Stimulated activated naive CD4-positive, alpha-beta T cell treated with Interleukin-2 at 50 U/mL for 16 hours (primary cell): ENCODE results near the gene LRRC4C.

Experiments
- DNase-seq: peaks from one replicate; lab custom pipeline; 2025; lab: John Stamatoyannopoulos, UW

Gene LRRC4C

GRCh38 chr11:41116970-41117369 is 342.5 kb downstream of the LRRC4C start:
- no peak for DNase-seq

GRCh38 chr11:41115066-41115465 is 344.4 kb downstream of the LRRC4C start:
- no peak for DNase-seq

DNA sequence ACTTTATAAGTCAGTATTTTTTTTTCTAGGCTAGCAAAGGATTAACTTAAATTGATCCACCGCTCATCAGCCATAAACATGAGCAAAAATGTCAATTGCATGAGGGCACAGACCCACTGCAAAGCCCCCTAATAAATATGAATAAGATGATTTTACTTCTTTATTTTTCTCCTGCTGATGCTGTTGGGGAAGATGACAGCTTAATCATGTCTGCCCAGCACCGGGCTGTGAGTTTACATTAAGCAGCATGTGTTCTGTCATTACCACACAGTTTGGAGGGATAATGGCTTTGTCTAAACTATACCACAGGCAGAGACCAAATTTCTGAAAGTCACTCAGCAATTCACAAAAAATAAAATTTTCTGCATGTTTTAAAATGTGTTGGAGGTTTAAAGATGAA is 346.3 kb downstream of the LRRC4C start:
- DNase-seq: no peak

DNA sequence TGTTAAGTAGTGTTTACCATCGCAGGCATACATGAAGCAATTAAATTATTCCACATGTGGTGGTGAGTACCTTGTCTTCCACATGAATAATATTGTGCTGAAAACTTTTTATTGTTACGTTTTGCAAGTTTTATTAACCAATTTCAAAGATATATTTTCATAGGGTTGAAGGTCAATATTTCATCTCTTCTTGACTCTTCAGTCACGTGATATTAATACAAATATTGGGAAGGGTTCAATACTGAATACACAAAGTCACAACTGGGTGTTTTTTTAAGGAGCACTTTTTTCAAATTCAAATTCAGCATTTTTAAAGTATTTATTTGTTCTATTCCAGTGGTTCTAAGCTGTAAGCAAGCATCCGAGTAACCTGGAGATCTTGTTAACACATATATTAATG is 348.9 kb downstream of the LRRC4C start:
- DNase-seq: no peak

DNA sequence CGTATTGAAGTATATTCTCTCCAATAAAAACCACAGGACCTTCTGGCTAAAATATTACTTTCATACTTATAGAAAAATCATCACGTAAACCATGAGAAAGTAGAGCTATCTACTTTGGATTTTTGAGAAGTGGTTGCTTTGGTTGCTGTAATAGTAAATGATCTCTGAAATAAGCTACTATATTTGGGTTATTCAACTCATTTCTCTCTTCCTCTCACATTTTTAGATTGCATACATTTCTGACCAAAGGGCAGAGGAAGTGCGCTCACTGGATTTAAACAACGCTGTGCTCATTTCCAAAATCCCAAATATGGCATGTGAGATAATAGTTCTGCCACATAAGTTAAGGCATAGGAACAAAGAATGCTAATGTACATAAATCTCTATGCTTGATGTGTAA is 357.0 kb downstream of the LRRC4C start:
- DNase-seq: no peak

DNA sequence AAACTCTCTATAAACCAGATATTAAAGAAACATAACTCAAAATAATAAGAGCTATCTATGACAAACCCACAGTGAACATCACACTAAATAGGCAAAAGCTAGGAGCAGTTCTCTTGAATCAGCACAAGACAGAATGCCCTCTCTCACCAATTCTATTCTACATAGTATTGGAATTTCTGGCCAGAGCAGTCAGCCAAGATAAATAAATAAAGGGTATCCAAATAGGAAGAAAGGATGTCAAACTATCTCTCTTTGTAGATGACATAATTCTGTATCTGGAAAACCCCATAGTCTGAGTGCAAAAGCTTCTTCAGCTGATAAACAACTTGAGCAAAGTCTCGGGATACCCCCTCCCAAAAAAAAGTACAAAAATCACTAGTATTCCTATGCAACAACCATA is 359.8 kb downstream of the LRRC4C start:
- no peak for DNase-seq

- DNase-seq: no peak
These were observed 374.3 kb downstream of the LRRC4C start for GRCh38 chr11:41085123-41085522.

GRCh38 chr11:41081756-41082285 is 377.6 kb downstream of the LRRC4C start:
- DNase-seq: no peak

GRCh38 chr11:41074318-41074717 is 385.1 kb downstream of the LRRC4C start:
- DNase-seq: no peak

DNA sequence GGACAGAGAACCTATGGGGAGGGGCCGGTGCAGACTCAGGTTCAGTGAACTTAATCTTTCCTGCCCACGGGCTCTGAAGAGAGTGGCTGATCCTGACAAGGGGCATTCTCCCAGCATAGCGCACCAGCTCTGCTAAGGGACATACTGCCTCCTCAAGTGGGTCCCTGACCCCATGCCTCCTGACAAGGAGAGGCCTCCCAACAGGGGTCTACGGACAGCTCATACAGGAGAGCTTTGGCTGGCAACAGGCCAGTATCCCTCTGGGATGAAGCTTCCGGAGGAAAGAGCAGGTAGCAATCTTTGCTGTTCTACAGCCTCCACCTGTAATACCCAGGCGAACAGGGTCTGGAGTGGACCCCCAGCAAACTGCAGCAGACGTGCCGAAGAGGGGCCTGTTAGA is 394.0 kb downstream of the LRRC4C start:
- no peak for DNase-seq

GRCh38 chr11:41058138-41058537 is 401.3 kb downstream of the LRRC4C start:
- DNase-seq: no peak

DNA sequence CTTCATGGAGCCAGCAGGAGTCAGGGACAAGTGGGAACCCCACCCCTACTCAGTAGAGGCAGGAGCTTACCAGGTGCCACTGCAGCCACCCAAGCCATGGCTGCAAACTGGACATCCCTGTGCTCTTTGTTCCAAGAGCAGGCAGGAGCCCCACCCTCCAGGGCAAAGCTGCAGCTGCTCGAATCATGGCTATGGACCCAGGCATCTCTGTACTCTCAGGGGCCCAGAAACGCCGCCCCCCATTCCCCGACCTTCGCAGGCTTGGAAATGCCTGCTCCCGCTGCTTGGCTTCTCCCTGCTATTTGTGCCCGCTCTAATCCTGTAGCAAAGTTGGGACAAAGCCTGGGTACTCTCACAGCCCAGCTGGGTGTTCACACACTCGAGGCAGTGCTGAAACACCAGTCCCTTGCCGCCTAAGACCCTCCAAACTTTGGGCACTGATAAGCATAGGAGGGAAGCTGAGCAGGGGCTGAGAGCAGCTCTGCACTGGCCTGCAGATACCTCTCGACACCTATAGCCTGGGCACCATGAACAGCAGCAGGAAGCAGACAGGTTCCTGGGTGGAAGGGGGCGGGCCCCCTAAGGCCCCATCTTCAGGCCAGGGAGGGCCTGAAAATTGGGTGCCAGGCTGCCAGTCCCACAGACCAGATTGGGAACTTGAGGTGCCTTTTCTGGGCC is 402.4 kb downstream of the LRRC4C start:
- no peak for DNase-seq

- no peak for DNase-seq
These were observed 405.6 kb downstream of the LRRC4C start for GRCh38 chr11:41053894-41054293.

DNA sequence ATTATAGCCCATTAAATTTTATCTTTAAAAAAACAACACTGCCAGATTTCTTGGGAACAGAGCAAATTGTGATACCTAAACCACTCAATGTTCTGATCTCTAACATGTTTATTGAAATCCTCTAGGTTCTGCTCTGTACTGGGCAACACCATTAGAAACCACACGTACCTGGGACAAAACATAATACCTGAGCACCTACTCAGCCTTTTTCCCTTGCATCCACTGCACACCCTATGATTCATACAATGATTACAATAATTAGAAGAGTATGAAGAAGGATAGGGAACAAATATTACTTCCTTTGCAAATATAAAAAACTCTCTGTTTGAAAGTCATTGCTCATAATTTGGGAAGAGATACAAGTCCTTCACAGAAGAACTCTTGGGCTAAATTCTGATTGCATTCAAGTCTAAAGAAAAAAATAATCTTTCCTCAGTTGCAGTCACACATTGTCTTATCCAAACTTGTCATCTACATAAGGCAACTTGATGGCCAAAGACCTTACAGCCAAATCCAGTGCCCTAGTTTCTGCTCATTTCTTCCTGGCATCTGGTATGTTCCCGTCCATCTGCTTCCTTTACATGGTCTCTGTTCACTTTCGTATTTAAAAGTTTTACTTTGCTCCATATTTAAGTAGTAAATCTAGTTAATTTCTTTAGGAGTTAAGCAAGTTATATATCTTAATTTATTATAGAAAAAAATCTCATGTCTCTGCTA is 407.4 kb downstream of the LRRC4C start:
- no peak for DNase-seq

- no peak for DNase-seq
These were observed 408.7 kb downstream of the LRRC4C start for GRCh38 chr11:41050791-41051190.

- DNase-seq: no peak
These were observed 412.2 kb downstream of the LRRC4C start for GRCh38 chr11:41047229-41047628.

GRCh38 chr11:41045266-41045665 is 414.2 kb downstream of the LRRC4C start:
- DNase-seq: no peak

DNA sequence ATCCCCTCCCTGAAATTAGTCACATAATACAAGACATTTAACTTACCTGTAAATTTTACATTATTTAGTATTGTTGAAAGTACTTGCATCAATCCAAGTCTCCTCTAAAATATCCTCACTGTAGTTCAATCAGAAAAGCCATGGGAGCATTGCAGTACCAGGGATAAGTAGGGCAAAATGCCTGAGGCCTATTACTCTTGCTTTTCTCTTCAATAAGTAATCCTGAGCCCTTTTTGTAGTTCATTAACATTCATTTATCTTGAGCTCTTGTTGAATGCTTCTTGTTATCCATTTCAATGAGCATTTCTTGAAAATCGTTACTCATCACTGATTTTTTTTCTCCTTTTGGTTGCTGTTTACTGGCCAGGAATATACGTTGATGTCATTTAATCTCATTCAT is 414.7 kb downstream of the LRRC4C start:
- no peak for DNase-seq

DNA sequence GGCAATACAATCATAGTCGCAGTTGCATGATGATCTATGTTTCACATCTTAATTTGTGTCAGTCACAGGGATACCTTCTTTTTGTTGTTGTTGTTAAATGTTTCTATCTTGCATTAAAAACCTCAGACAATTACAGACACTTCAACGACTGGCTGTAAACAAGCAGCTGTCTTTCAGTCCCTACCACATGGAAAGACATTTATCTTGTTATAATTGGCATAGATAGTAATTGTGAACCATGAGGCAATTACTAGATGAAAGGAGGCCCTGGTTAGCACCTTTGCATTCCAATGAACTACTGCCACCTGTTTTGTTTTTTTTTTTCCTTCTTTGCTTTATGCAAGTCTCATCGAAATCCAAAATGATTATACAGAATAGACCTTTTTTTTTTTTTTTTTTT is 416.8 kb downstream of the LRRC4C start:
- no peak for DNase-seq

GRCh38 chr11:41040474-41040873 is 419.0 kb downstream of the LRRC4C start:
- no peak for DNase-seq

- DNase-seq: no peak
These were observed 419.9 kb downstream of the LRRC4C start for GRCh38 chr11:41039592-41039991.

DNA sequence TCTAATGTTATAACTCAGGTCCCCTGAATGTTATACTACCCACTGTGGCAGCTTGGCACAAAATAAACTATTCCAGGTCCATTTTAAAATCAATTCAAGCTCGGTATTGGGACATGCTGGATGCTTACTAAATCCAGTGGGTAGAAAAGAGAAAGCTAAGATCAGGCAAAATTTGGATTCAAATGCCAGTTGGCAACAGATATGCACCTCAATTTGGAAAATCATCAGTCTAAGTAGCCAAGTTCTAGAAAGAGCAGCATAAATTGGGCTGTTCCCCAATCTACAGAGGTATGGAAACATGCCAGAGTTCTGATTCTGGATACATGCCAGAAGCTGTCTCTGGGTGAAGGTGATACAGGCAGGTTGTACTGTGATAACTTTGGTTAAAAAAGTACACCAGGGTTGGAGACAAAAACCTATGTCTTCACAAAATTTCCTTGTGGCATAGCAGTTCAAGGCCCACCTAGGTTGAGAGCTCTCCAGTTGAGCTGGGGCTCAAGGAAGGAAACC is 427.8 kb downstream of the LRRC4C start:
- DNase-seq: no peak

- no peak for DNase-seq
These were observed 439.2 kb downstream of the LRRC4C start for GRCh38 chr11:41020259-41020658.
